Natural killer cell (primary cell): ENCODE measurements around the gene BTBD7. TPM values are rescaled to one million over a fixed set of nuclear protein-coding genes. Genes with fewer than 3 reads are reported as not detected.
"Not testable (repeated sequence)": the region's sequence is repeated elsewhere in the genome, so short reads cannot be mapped to it uniquely, and the experiment has no call there.

Source experiments
- ATAC-seq, 3 donors: fragments of 150-1000 bp in 2 of 3; fragments of 200-7000 bp in 1 of 3; cut with Tn5 transposase; 1 replicate in 1 of 3; 2 replicates in 2 of 3; pipeline ENCODE4 v1.10.0; 2021; ENCODE audit warnings: mild to moderate bottlenecking in 2 of 3, moderate library complexity in 2 of 3
- DNase-seq, 2 donors: peaks; one replicate each; pipeline versions ENCODE4 v3.0.0 to v3.0.0-alpha.2; 2013 to 2021; ENCODE audit warnings: mixed read lengths in 1 of 2
- H3K27ac ChIP-seq: one replicate; pipeline ENCODE4 v1.5.1; 2013; ENCODE audit warnings: mild to moderate bottlenecking, low read length
- H3K27me3 ChIP-seq: one replicate; pipeline ENCODE4 v1.6.1; 2013; ENCODE audit warnings: low read length; ENCODE audit not compliant: control insufficient read depth, insufficient read depth
- H3K36me3 ChIP-seq: one replicate; pipeline ENCODE4 v1.6.1; 2013; ENCODE audit warnings: low read length; ENCODE audit not compliant: control insufficient read depth, insufficient read depth
- H3K4me1 ChIP-seq: one replicate; pipeline ENCODE4 v1.6.1; 2013; ENCODE audit warnings: low read length; ENCODE audit not compliant: control insufficient read depth, insufficient read depth
- H3K4me3 ChIP-seq: one replicate; pipeline ENCODE4 v1.5.1; 2013; ENCODE audit warnings: low read length
- H3K9me3 ChIP-seq: one replicate; pipeline ENCODE4 v1.6.1; 2013; ENCODE audit warnings: low read length; ENCODE audit not compliant: control insufficient read depth, insufficient read depth
- H3K27ac Mint-ChIP-seq, 2 donors: one replicate each; pipeline ENCODE4 v1.8.0; 2022; ENCODE audit warnings: mild to moderate bottlenecking in 2 of 2, mixed read lengths in 2 of 2, moderate library complexity in 1 of 2
- H3K27me3 Mint-ChIP-seq, 2 donors: one replicate each; pipeline ENCODE4 v1.8.0; 2022; ENCODE audit warnings: low read depth in 2 of 2, mixed read lengths in 2 of 2
- H3K36me3 Mint-ChIP-seq: one replicate; pipeline ENCODE4 v1.8.0; 2022; ENCODE audit warnings: mixed read lengths
- H3K4me1 Mint-ChIP-seq, 2 donors: one replicate each; pipeline ENCODE4 v1.8.0; 2022; ENCODE audit warnings: mixed read lengths in 2 of 2
- H3K4me3 Mint-ChIP-seq: one replicate; pipeline ENCODE4 v1.8.0; 2022; ENCODE audit warnings: mild to moderate bottlenecking, moderate library complexity, mixed read lengths
- H3K9me3 Mint-ChIP-seq, 2 donors: one replicate each; pipeline ENCODE4 v1.8.0; 2022; ENCODE audit warnings: mixed read lengths in 2 of 2
- CTCF ChIP-seq: fragments of 200-600 bp; IDR thresholded peaks from one replicate; pipeline ENCODE4 v1.8.0; 2022; ENCODE audit warnings: antibody characterized with exemption
- WGBS: methylation state at CpG from one replicate; pipeline ENCODE4 v1.1.7; 2013; ENCODE audit warnings: missing lambda C conversion rate; ENCODE audit not compliant: insufficient coverage; 5-methylcytosine and 5-hydroxymethylcytosine counted together
- intact Hi-C: fragments of 100-400 bp; cut with micrococcal nuclease; formaldehyde crosslinking; loops from one replicate; pipeline ENCODE4 v1.14.2; 2022
- total RNA-seq, 4 donors: library from RNA; stranded (reverse); fragments of 120-200 nt in 1 of 4; gene quantifications; one replicate each; pipeline versions ENCODE4 v1.2.3 to v1.2.4, GENCODE V29; 2013 to 2022

BTBD7 gene
- total RNA-seq, 3 donors from 2014 or later (not counting 1 experiment from before 2014, with no cell fraction given) = 32.6 to 41.4 (median 38.7) TPM

GRCh38 chr14:93234798-93235197 is 98.0 kb downstream of the BTBD7 start:
- no peaks in the 10 kb centered on the region for H3K36me3 Mint-ChIP-seq
- H3K4me1 ChIP-seq = no peaks in the 10 kb centered on the region
- H3K27ac ChIP-seq = no peak overlapping the region
- peaks cover 11 to 24% of the 10 kb centered on the region in 2 donors for H3K27me3 Mint-ChIP-seq
- 74% methylated on average over 10 of the region's 10 CpGs for whole genome bisulfite sequencing
- peaks cover 16% of the 10 kb centered on the region in 2 donors for H3K4me1 Mint-ChIP-seq
- intact Hi-C loops = no loop called here
- no peaks in the 10 kb centered on the region for H3K9me3 Mint-ChIP-seq
- peaks cover 3% of the 10 kb centered on the region for H3K36me3 ChIP-seq
- H3K4me3 ChIP-seq = no peak overlapping the region
- no peak overlapping the region for H3K27ac Mint-ChIP-seq
- H3K4me3 Mint-ChIP-seq = no peak overlapping the region
- DNase-seq = no peak
- no peak for ATAC-seq
- no peaks in the 10 kb centered on the region for H3K9me3 ChIP-seq
- H3K27me3 ChIP-seq = no peaks in the 10 kb centered on the region
- TF ChIP-seq CTCF = no peak

GRCh38 chr14:93233078-93233477 is 99.8 kb downstream of the BTBD7 start:
- ATAC-seq, H3K27ac ChIP-seq, DNase-seq, H3K36me3 Mint-ChIP-seq, H3K36me3 ChIP-seq, H3K4me1 ChIP-seq, H3K4me3 Mint-ChIP-seq, H3K4me3 ChIP-seq, H3K27ac Mint-ChIP-seq, H3K27me3 ChIP-seq, H3K9me3 ChIP-seq, intact Hi-C loops, H3K9me3 Mint-ChIP-seq: not testable (repeated sequence)
- WGBS = 87% methylated on average over 4 of the region's 5 CpGs
- Mint-ChIP-seq H3K27me3 (peaks cover 11 to 24% of the 10 kb centered on the region in 2 donors), H3K4me1 (peaks cover 16 to 17% of the 10 kb centered on the region in 2 donors)

- Mint-ChIP-seq H3K27me3 (peaks cover 11 to 24% of the 10 kb centered on the region in 2 donors), H3K9me3 (no peaks in the 10 kb centered on the region), H3K4me3 (no peak overlapping the region), H3K36me3 (peaks cover 10% of the 10 kb centered on the region), H3K27ac (no peak overlapping the region), H3K4me1 (peaks cover 16 to 17% of the 10 kb centered on the region in 2 donors)
- 60% methylated on average over 17 of the region's 17 CpGs for WGBS
- Histone ChIP-seq H3K36me3 (peaks cover 16% of the 10 kb centered on the region), H3K27me3 (no peaks in the 10 kb centered on the region), H3K4me1 (no peaks in the 10 kb centered on the region), H3K4me3 (no peak overlapping the region), H3K9me3 (no peaks in the 10 kb centered on the region), H3K27ac (no peak overlapping the region)
- no peak for TF ChIP-seq CTCF
- DNase-seq = no peak
- ATAC-seq = no peak
- intact Hi-C loops = no loop called here
Observed at GRCh38 chr14:93232159-93232558, 100.7 kb downstream of the BTBD7 start.

GRCh38 chr14:93231129-93231979 is 101.5 kb downstream of the BTBD7 start:
- ATAC-seq = peak in 1 of 3 donors; percentile 64
- H3K4me3 ChIP-seq = no peak overlapping the region
- no peak overlapping the region for H3K27ac Mint-ChIP-seq

More at GRCh38 chr14:93231129-93231979, 101.5 kb downstream of the BTBD7 start:
- H3K9me3 Mint-ChIP-seq = no peaks in the 10 kb centered on the region
- peaks cover 16 to 17% of the 10 kb centered on the region in 2 donors for H3K4me1 Mint-ChIP-seq
- H3K4me3 Mint-ChIP-seq = peak overlapping the region; percentile 40
- H3K9me3 ChIP-seq = no peaks in the 10 kb centered on the region
- no peaks in the 10 kb centered on the region for H3K27me3 ChIP-seq
- H3K36me3 Mint-ChIP-seq = peaks cover 15% of the 10 kb centered on the region
- TF ChIP-seq CTCF = no peak
- no peaks in the 10 kb centered on the region for H3K4me1 ChIP-seq
- intact Hi-C loops = no loop called here
- 31% methylated on average over 39 of the region's 39 CpGs for WGBS
- H3K36me3 ChIP-seq = peaks cover 20% of the 10 kb centered on the region
- no peak for DNase-seq
- no peak overlapping the region for H3K27ac ChIP-seq
- H3K27me3 Mint-ChIP-seq = peaks cover 11 to 24% of the 10 kb centered on the region in 2 donors
